GM21526 (cell line): ENCODE measurements around the gene SPATA31E1.
"Not testable (repeated sequence)": the region's sequence is repeated elsewhere in the genome, so short reads cannot be mapped to it uniquely, and the experiment has no call there.

Experiments
- ATAC-seq: cut with Tn5 transposase; IDR thresholded peaks from one replicate; pipeline ENCODE4 v1.9.1; 2021; ENCODE audit warnings: moderate library complexity; ENCODE audit not compliant: unreplicated experiment, low FRiP score

SPATA31E1 gene

DNA sequence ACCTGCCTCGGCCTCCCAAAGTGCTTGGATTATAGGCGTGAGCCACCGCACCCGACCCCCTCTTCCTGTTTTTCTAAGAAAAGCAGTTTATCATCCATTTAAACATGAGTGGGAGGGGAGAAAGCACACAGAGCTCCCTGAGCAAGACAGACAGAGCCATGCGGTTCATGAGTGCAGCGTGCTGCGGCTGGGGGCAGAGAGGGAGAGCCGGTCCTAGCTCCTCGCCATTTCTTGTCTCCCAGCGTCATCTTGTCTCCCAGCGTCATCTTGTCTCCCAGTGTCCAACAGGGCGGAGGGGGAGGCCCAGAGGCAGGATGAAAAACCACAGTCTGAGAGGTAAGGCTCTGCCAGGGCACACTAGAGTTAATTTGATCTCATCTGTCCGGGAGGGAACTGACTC lies 36.3 kb downstream of the SPATA31E1 start:
- ATAC-seq: not testable (repeated sequence)

GRCh38 chr9:87921561-87921960 lies 38.9 kb downstream of the SPATA31E1 start:
- ATAC-seq: not testable (repeated sequence)

GRCh38 chr9:87923012-87923411 lies 40.3 kb downstream of the SPATA31E1 start:
- not testable (repeated sequence) for ATAC-seq

DNA sequence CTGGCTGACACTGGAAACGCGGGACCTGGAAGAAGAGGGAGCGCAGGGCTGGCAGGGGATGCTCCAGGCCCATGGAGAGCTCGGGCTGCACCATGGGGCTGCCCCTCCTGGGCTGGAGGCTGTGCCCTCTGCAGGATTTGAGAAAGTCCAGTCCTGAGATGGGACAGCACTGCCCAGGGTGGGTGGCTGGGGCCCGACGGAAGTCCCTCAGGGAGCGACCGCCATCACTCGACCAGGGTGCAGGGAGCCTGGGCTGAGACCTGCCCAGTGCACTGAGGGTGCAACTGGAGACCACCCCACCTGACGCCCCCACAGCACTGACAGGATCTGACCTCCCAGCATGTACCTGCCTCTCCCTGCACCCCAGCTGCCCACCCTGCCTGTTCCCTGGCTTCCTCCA lies 42.2 kb downstream of the SPATA31E1 start:
- ATAC-seq: not testable (repeated sequence)

GRCh38 chr9:87929152-87929551 lies 46.5 kb downstream of the SPATA31E1 start:
- ATAC-seq: not testable (repeated sequence)

DNA sequence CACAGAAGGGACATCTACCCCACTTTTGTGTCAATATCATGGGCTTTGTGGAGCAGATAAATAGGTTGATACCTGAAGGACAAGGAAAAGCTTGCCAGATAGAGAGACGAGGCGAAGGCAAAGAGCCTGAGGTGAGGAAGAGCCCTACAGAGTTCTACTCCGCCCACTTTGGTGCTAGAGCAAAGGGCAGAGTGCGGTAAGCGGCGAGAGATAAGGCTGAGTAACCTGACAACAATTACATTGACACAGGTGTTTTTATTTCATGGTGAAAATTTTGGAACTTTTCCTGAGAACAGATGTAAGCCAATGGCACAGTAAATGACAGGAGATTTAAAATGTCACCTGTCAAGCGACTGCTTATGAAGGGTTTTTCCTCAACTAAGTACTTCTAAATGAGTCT lies 51.8 kb downstream of the SPATA31E1 start:
- ATAC-seq: not testable (repeated sequence)

DNA sequence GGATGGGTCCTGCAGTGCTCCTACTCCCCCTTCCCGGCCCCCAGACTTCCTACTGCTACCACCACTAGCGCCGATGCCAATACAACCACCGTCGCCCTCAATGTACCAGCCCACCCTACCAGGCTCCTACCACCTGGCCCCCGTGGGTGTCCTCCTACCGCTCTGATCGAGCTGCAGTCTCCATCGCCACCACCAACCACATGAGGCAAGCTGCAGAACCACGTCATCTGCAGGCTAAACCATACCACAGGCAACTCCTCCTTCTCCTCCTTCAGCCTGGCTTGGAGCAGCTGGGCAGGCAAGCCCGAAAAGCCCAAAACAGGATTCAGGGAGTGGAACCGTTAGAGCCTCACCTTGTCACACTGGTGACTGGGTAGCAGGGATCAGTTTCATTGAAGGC lies 54.7 kb downstream of the SPATA31E1 start:
- ATAC-seq: not testable (repeated sequence)

GRCh38 chr9:87937918-87938317 lies 55.2 kb downstream of the SPATA31E1 start:
- ATAC-seq: not testable (repeated sequence)

GRCh38 chr9:87938336-87938735 lies 55.7 kb downstream of the SPATA31E1 start:
- not testable (repeated sequence) for ATAC-seq
